ENCODE measurements around the gene POP4. TPM values are rescaled to one million over a fixed set of nuclear protein-coding genes. Genes with fewer than 3 reads are reported as not detected.

POP4 gene
- total and polyA plus RNA-seq, 4 donors = 46.6 to 82.5 (median 62.2) TPM

DNA sequence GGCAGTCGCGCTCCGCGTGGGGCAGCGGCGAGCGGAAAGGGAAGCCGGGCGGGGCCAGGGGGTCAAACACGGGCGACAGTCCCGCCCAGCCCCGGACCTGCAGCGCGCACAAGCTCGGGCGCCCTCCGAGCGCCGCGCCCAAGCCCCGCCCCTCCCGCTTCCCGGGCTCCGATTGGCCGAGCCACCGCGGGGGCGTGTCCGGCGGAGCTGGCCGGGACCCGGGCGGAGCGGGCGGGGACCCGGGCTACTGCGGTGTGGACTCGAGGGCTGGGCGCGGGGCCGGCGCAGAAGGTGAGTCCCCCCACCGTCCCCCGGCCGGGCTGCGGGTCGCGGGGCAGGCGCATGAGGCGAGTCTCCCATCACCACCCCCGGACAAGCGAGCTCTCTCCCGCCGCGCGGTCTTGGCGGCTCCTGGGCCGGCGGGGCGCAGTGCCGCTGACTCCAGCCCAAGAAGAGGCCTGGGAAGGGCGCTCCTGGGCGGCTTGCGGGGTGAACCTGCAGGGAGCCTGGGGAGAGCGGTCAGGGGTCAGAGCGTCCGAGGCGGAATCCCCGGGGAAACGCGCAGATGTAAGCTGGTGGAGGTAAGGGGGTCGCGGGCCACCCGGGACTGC, 59.2 kb downstream of the POP4 start, which contains the start of gene PLEKHF1:
PLEKHF1 (plus strand) TSS at position 247 of the 611 bp plus-strand sequence. CDS start 8,379 bp downstream, outside the sequence.
- H3K27me3 ChIP-seq (ENCODE audit: control insufficient read depth in 3 of 3, insufficient read depth in 3 of 3, low read length in 2 of 3) = no peaks in the 10 kb centered on the region
- ATAC-seq (ENCODE audit: insufficient read depth, low FRiP score) (peak; percentile 96), DNase-seq (peak; percentile 79 to 87 (median 84))
- peak within 1 kb of the TSS; percentile 88 for H3K4me3 ChIP-seq
- TF ChIP-seq, protein P1, sequence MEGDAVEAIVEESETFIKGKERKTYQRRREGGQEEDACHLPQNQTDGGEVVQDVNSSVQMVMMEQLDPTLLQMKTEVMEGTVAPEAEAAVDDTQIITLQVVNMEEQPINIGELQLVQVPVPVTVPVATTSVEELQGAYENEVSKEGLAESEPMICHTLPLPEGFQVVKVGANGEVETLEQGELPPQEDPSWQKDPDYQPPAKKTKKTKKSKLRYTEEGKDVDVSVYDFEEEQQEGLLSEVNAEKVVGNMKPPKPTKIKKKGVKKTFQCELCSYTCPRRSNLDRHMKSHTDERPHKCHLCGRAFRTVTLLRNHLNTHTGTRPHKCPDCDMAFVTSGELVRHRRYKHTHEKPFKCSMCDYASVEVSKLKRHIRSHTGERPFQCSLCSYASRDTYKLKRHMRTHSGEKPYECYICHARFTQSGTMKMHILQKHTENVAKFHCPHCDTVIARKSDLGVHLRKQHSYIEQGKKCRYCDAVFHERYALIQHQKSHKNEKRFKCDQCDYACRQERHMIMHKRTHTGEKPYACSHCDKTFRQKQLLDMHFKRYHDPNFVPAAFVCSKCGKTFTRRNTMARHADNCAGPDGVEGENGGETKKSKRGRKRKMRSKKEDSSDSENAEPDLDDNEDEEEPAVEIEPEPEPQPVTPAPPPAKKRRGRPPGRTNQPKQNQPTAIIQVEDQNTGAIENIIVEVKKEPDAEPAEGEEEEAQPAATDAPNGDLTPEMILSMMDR (IDR thresholded peaks at IDR 0.05; ENCODE audit: control extremely low read depth, extremely low read depth) = no peak
- peak within 1 kb of the TSS; percentile 86 to 87 for H3K27ac ChIP-seq (ENCODE audit: low read depth in 1 of 2, low read length in 1 of 2)
- 1% methylated on average over 47 to 75 of the region's 75 CpGs for WGBS, 2 donors
- H3K9ac ChIP-seq (ENCODE audit: insufficient read depth in 1 of 2, low read length in 2 of 2) = no peak within 1 kb of the TSS
- peaks cover 9 to 27% (median 17%) of the 10 kb centered on the region in 5 donors for H3K4me1 ChIP-seq (ENCODE audit: control insufficient read depth in 5 of 5, insufficient read depth in 5 of 5, low read length in 5 of 5)
- no peaks in the 10 kb centered on the region for H3K36me3 ChIP-seq (ENCODE audit: control insufficient read depth in 4 of 4, insufficient read depth in 4 of 4, low read length in 4 of 4)
- no peaks in the 10 kb centered on the region for H3K9me3 ChIP-seq (ENCODE audit: control insufficient read depth in 4 of 4, insufficient read depth in 3 of 4, low read length in 3 of 4)

DNA sequence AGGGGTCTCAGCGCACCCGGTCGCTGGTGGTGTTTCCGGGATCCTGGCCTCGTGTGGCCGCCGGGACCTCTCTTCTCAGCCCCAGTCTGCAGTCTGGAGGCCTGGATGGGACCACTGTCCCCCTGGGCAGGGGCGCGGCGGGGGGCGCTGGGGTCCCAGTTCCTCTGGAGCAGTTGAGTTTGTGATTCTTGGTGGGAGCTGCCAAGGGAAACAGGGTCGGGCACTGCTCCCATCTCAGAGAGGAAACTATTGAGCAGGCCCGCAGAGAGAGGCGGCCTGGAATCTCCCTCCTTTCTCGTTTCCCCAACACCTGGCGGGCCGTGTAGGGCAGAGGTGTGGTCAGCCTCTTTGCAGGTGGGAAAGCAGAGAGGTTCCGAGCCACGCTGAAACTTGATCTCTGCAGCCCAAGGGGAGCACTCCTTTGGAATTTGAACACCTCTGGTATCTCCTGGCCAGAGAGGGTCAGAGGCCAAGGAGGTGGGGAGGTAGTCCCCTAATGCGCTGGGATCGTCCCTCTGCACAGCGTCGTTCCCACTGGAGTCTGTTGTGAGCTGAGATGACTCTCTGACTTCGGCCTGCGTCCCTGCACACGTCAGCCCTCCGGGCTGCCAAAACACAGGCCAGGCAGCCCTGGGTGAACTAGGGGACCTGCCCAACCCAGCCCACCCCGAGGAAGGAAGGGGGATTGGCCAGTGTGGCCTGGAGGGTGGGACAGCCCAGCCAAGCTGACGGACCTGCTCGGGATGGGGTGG, 59.9 kb downstream of the POP4 start:
- H3K27ac ChIP-seq (ENCODE audit: low read depth in 1 of 2, low read length in 1 of 2) = peak overlapping the region; percentile 86 to 87
- TF ChIP-seq, protein P1 (IDR thresholded peaks at IDR 0.05; ENCODE audit: control extremely low read depth, extremely low read depth) = no peak
- WGBS, 2 donors = 9 to 18% methylated on average over 30 of the region's 30 CpGs
- no peaks in the 10 kb centered on the region for H3K9me3 ChIP-seq (ENCODE audit: control insufficient read depth in 4 of 4, insufficient read depth in 3 of 4, low read length in 3 of 4)
- no peaks in the 10 kb centered on the region for H3K36me3 ChIP-seq (ENCODE audit: control insufficient read depth in 4 of 4, insufficient read depth in 4 of 4, low read length in 4 of 4)
- ATAC-seq (ENCODE audit: insufficient read depth, low FRiP score) (no peak), DNase-seq (peak in 2 of 3 donors; percentile 38 to 46)
- H3K4me1 ChIP-seq (ENCODE audit: control insufficient read depth in 5 of 5, insufficient read depth in 5 of 5, low read length in 5 of 5) = peaks cover 9 to 27% (median 17%) of the 10 kb centered on the region in 5 donors
- no peak overlapping the region for H3K9ac ChIP-seq (ENCODE audit: insufficient read depth in 1 of 2, low read length in 2 of 2)
- peak overlapping the region; percentile 88 for H3K4me3 ChIP-seq
- no peaks in the 10 kb centered on the region for H3K27me3 ChIP-seq (ENCODE audit: control insufficient read depth in 3 of 3, insufficient read depth in 3 of 3, low read length in 2 of 3)

Other genes starting within 250 kb of the POP4 start
- not detected for gene VSTM2B, start 80.3 kb upstream of the POP4 start, total RNA-seq
- not detected for gene VSTM2B, start 80.3 kb upstream of the POP4 start, polyA plus RNA-seq
- 10 to 100 TPM in 1 of 2 donors, 1 to 10 TPM in 1; 5.7 to 13.2 TPM for gene PLEKHF1, start 59.2 kb downstream of the POP4 start, total RNA-seq
- 10 to 100 TPM in 1 of 2 donors, 1 to 10 TPM in 1; 8.9 to 11.9 TPM for gene PLEKHF1, start 59.2 kb downstream of the POP4 start, polyA plus RNA-seq
- gene C19orf12, start 109.0 kb downstream of the POP4 start, total RNA-seq = 10 to 100 TPM; 19.3 to 26.0 TPM
- 10 to 100 TPM; 11.4 to 16.1 TPM for gene C19orf12, start 109.0 kb downstream of the POP4 start, polyA plus RNA-seq
- 1 to 10 TPM in 1 of 2 donors, under 1 TPM in 1; 0.97 to 1.9 TPM for gene CCNE1, start 205.7 kb downstream of the POP4 start, total RNA-seq
- gene CCNE1, start 205.7 kb downstream of the POP4 start, polyA plus RNA-seq = 1 to 10 TPM; 1.2 to 1.7 TPM

All from lung (tissue), 12 donors.